22Rv1 (cell line): Measurements from ENCODE around the gene DROSHA.

Source experiments
- CTCF ChIP-seq: fragments of 450-650 bp; IDR thresholded peaks from 2 replicates; pipeline ENCODE4 v1.5.1; 2017; ENCODE audit warnings: mild to moderate bottlenecking
- ZFX ChIP-seq: fragments of 450-650 bp; IDR thresholded peaks from 2 replicates; pipeline ENCODE4 v1.6.1; 2017; ENCODE audit warnings: antibody characterized with exemption, borderline replicate concordance

- TF ChIP-seq CTCF, result no peak
- TF ChIP-seq ZFX, result no peak
Measured at GRCh38 chr5:31485376-31486207, 46.3 kb downstream of the DROSHA start.
